Urothelium cell line (cell line): Measurements from ENCODE around the gene OCEL1.

Source experiments
- DNase-seq: peaks from one replicate; pipeline ENCODE4 v3.0.0; 2011; ENCODE audit warnings: low spot score, mixed read lengths
- FAIRE-seq: peaks from 2 replicates; lab custom pipeline; 2011; peaks lifted over from hg19 to GRCh38; lab: Jason Lieb, UNC

Gene OCEL1

DNA sequence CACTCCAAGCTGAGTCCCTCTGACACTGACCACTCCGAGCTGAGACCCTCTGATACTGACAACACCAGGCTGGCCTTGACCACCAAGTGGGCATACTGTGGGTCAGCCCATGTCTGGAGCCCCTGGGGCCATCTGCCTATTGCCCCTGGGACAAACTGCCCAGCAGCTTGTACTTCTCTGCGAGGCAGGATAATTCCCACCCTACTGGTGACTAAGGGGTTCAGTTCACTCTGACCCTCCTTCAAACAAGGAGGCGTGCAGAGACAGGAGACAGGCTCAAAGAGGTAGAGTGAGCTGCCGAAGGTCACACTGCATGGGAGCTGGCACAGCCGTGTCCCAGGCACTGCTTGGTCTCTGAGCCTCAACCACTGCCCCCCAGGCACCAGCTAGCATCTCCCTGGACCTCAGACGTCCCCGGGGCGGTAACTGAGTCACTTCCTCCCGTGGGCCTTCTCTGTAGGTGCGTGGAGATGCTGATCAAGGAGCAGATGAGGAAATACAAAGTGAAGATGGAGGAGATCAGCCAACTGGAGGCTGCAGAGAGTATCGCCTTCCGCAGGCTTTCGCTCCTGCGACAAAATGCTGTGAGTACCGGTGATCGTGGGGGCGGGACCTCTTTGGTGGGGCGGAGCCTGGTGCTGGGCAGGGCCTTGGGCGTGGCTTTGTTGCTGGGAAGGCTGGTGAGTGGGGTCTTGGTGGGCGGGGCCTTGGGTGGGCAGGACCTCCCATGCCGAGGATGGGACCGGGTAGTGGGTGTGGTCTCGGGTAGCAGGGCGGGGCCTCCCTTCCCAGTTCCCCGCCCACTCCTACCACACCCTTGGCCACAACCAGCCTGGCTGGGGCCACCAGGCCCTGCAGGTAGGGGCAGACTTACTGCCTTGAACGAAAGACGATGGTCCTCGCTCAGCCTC, 16.6 kb upstream of the OCEL1 start:
- FAIRE-seq: no peak
- peak; percentile 41 for DNase-seq

DNA sequence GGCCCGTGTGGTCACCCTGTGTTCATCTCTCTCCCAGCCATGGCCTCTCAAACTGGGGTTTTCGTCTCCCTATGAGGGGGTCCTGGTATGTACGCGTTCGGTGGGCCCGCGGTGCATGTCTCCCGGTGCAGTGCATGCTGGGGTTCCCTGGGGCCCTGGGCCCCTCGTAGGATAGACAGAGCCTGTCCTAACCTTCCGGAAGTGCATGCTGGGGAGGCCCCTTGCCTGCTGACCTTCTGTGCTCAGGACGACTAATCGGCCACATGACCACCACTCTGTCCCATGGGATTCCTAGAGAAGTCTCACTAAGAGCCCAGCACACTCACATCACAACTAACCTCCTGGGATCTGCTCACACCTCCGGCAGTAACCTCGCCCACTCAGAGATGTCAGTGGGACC, 15.7 kb upstream of the OCEL1 start:
- no peak for DNase-seq
- no peak for FAIRE-seq

DNA sequence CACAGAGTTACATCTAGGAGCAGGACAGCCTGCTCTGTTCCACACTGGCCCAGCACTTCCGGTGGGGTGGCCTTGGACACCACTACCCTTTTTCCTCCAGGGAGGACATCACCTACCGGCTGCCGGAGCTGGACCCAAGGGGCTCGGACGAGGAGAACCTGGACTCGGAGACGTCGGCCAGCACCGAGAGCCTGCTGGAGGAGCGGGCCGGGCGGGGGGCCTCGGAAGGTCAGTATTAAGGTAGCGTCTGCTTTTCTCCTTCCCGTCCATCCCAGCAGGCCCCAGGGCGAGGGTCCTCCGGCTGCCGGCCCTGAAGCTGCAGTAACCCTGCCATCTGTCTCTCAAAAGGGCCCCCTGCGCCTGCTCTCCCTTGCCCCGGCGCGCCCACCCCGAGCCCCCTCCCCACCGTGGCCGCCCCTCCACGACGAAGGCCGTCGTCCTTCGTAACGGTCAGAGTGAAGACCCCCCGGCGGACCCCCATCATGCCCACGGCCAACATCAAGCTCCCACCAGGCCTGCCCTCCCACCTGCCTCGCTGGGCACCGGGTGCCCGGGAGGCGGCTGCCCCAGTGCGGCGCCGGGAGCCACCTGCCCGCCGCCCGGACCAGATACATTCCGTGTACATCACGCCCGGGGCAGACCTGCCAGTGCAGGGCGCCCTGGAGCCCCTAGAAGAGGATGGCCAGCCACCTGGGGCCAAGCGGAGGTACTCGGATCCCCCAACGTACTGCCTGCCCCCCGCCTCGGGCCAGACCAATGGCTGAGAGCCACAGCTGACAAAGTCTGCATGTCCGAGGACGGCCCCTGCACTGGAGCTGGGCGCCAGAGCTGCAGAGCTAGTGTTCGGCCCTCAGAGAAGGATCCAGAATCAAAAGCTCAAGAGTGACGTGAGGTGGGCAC, 14.2 kb upstream of the OCEL1 start:
- DNase-seq: no peak
- FAIRE-seq: no peak

DNA sequence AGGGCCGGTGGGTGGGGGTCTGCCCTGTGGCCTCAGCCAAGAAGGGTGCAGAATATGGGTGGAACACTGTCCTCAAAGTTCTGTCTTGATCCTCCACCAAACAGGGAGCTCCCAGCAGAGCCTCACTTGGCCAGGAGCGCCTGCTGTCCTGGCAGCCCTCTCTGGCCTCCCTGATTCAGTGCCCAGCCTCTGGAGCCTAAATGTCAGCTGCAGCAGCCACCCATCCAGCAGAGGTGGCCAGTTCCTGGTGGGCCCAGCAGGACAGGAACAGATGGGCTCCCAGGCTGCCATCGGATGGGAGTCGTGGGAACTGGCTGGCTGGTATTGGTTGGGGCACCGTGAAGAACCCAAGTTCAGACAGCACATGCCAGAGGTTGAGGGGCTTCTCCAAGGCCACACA, 12.7 kb upstream of the OCEL1 start:
- no peak for FAIRE-seq

DNA sequence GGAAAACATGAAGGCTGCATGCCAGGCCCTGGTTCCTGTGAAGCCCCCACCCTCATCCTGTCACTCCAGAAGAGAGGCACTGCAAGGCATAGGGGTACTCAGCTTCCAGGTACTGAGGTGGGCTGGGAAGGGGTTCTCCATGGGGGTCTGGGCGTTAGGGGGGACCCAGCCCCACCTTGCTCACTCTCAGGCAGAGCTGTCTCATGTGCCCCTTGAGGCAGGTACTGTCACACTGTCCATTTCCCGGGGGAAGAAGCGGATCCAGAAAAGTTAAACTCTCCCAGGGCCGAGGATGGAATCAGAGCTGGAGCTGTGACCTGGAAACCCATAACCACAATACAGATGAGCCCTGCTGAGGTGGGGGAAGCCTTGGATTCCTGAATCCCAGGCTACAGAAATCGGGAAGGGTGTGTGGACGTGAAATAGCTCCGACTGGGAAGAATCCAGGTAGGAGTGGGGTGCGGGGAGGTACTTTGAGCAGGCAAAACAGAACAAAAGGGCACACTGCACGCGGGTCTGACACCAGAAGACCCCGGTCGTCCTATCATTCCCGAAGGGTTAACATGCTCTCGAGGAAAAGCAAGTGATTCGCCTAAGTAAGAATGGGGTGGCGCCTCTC, 11.4 kb upstream of the OCEL1 start:
- DNase-seq: no peak
- no peak for FAIRE-seq

More for the DNA sequence above, 12.7 kb upstream of the OCEL1 start:
- no peak for DNase-seq

DNA sequence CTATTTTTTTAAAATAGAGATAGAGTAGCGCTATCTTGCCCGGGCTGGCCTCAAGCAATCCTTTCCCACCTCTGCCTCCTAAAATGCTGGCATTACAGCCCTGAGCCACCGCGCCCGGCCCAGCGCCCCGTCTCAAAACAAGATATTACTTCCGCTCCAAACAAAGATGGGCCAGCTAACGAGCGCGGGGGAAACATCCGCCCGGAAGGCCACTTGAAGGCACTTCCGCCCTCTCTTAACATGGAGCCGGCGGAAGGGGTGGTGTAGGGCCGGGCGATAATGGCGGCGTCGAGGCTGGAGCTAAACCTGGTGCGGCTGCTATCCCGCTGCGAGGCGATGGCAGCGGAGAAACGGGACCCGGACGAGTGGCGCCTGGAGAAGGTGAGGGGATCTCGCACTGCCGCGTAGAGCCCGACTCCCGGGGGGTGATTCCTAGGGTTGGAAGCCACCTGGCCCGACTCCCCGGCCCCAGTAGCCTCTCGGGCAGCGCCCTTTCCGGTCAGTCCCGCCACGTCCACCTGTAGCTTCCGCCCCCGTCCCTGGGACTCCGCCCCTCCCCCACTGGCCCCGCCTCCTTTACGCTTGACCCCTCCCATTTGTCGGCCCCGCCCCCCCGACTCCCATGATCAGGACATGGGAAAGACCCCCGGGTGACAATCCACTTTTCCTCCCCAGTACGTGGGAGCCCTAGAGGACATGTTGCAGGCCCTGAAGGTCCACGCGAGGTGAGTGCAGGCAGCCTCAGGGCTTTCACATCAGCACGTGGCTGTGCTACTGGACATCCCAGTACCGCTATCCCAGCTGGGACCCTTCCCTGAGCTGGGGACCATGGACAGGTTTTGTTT, 10.7 kb upstream of the OCEL1 start, which contains the start of gene USE1:
USE1 (plus strand) TSS at position 231 of the 845 bp plus-strand sequence; CDS start at position 280, 49 bp downstream.
- FAIRE-seq: no peak

DNA sequence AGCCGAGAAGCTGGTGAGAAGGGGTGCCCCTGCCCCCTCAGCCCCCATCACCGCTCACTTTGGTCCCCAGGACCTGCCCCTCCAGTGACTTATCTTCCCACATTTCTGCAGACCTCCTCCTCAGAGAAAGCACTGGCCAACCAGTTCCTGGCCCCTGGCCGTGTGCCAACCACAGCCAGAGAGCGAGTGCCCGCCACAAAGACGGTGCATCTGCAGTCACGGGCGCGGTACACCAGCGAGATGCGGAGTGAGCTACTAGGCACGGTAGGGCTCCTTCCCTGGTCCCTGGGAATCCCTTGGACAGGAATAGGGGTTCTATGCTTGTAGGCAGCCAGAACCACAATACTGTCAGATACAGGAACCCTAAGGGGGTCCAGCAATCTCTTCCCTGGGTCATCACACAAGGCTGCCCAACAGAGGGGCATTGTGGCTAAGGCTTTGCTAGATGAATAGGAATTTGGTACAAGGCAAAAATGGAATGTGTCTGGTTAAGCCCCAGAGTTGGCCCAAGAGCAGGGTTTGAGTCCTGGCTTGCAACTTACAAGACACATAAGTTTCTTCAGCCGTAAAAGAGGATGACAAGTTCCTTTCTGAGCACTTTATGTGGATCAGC, 9.9 kb upstream of the OCEL1 start:
- DNase-seq: no peak
- no peak for FAIRE-seq

More for the DNA sequence above, 10.7 kb upstream of the OCEL1 start, which contains the start of gene USE1:
- peak; percentile 83 for DNase-seq

DNA sequence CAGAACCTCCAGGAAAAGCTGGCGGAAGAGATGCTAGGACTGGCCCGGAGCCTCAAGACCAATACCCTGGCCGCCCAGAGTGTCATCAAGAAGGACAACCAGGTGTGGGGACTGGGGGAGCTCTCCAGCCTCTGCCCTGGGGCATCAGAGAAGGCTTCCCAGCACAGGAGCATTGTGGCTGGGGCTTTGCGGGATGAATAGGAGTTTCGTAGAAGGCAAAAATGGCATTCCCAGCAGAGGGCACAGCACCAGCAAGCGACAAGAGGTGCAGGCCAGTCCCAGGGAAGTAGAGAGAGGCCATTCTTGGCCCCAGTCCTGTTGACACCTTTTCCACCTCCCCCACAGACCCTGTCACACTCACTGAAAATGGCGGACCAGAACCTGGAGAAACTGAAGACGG, 6.7 kb upstream of the OCEL1 start:
- no peak for DNase-seq
- no peak for FAIRE-seq

DNA sequence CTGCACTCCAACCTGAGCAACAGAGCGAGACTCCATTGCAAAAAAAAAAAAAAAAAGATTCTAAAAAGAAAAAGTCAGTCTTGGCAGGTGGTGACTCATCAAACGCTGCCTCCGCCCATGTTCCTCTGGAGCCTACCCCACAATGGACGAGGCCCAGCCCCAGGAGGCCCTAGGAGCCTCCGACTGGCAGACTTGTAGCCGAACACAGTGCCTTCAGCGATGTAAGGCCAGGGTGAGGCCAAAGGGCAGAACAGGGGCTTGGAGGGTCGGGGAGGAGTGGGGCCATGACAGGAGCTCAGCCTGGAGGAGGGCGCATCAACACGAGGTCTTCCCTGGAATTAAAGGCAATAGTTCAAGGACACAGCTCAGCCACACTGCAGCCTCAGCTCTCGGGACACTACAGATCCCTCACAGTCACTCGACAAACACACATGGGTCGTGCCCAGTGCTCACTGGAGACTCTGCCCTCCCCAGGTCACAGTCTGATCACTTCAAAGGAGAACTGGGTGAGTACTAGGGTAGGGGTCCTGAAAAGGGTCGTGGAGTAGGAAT, 5.7 kb upstream of the OCEL1 start:
- FAIRE-seq: no peak
- peak; percentile 49 for DNase-seq

DNA sequence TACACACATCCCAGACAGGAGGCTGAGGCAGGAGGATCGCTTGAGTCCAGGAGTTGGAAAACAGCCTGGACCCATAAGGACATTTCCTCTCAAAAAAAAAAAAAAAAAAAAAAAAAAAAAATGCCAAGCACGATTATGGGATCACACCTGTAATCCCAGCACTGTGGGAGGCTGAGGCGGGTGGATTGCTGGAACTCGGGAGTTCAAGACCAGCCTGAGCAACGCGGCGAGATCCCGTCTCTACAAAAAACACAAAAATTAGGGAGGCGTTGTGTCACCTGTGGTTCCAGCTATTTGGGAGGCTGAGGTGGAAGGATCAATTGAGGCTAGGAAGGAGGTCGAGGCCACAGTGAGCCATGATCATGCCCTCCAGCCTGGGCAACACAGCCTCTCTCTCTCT, 973 bp upstream of the OCEL1 start:
- no peak for DNase-seq
- no peak for FAIRE-seq

DNA sequence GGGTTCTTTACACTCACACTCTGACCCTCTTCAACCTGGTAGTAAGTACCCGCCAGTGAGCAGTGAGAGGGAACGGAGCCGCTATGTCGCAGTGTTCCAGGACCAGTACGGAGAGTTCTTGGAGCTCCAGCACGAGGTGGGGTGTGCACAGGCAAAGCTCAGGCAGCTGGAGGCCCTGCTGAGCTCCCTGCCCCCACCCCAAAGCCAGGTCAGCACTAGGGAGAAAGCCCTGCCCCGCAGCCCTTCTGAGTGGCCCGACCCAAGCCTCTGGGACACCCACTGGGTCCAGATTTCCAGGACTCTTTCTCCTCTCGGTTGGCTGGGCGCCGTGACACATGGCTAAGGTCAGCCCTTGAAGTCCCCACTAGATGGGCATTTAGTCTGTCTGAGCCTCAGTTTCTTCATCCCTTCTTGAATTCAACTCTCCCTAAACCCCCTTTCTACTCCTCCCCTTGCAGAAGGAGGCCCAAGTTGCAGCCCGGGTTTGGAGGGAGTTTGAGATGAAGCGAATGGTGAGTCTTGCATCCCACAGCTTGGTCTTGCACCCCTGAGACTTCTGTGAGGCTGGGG, 1.9 kb downstream of the OCEL1 start:
- DNase-seq: no peak
- no peak for FAIRE-seq

DNA sequence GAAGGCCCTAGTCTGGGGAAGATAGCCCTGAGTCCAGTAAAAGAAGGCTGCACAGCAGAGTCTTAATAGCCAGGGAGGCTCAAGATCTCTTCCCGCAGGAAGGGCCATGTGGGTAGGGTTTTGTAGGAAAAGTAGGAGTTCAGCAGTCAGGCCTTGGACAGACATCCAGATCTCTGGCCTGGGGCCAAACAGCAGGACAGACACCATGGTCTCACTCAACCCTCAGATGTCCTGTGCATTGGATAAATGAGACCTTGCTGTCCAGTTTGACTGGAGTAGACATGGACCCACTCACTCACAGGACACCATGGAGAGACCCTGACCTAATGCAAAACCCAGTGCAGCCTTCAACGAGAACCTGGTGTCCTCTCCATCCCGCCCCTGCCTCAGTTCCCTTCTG, 3.9 kb downstream of the OCEL1 start:
- DNase-seq (no peak), FAIRE-seq (no peak)

DNA sequence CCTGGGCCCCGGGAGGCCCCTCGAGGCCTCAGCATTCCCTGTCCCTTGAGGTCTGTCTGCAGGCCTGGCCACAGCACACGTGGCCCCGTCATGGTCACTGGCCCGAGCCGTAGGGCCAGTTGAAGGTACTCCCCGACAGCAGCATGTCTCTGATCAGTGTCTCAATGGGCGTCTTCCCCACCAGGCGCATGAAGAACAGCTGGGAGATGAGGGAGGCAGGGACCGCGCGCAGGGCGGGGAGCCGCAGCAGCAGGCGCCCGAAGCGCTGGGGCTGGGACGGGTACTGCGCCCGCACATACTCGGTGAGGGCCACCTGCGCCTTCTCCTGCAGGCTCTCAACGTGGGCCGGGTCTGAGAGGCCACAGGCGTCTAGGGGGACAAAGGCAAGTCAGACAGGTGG, 6.2 kb downstream of the OCEL1 start:
- FAIRE-seq: no peak
- DNase-seq: no peak

DNA sequence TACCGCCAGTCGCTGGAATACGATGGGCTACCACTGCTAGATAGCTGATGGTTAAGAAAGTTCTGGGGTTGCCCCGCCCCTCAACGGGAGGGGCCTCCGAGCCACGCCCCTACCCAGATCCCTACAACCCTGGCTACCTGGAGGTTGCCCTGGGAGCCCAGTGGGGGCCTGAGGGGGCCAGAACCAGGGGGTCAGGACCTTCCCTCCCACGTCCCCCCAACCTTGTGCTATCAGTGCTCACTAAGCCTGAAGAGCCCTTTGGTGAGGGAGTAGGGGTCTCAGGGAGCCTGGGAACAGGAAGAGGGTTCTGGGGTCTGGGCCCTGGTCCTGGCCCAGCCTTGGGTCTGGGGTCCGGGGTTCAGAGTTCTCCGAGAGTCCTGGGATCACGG, 8.9 kb downstream of the OCEL1 start:
- DNase-seq (peak; percentile 61), FAIRE-seq (no peak)

DNA sequence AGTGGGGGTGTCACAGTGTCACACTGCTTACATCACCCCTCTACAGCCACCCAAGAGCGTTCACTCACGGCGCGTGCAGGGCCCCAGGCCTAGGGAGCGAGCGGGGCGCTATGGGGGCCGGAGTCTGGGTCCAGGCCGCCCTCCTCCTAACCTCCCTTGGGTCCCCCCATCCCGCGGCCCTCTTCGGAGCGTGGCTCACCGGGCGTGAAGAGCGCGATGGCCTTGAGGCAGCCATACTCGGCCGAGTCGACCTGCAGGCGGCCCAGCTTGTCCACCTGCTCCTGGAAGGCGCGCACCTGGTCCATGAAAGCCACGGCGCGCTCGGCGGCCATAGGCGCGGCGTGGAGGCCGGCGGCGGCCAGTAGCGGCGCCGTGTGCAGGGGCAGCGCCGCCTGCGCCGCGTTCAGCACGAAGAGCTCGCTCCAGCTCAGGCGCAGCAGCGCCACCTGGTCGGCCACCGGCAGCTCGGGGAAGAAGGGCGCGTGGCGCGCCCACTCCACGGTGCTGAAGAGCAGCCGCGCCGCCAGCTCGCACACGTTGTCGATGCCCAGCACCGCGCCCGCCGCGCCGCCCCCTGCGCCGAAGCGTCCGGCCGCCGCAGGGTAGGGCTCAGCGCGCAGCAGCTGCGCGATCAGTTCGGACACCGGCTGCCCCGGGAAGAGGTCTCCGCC, 9.4 kb downstream of the OCEL1 start:
- DNase-seq: peak; percentile 59
- peak; percentile 74 for FAIRE-seq

DNA sequence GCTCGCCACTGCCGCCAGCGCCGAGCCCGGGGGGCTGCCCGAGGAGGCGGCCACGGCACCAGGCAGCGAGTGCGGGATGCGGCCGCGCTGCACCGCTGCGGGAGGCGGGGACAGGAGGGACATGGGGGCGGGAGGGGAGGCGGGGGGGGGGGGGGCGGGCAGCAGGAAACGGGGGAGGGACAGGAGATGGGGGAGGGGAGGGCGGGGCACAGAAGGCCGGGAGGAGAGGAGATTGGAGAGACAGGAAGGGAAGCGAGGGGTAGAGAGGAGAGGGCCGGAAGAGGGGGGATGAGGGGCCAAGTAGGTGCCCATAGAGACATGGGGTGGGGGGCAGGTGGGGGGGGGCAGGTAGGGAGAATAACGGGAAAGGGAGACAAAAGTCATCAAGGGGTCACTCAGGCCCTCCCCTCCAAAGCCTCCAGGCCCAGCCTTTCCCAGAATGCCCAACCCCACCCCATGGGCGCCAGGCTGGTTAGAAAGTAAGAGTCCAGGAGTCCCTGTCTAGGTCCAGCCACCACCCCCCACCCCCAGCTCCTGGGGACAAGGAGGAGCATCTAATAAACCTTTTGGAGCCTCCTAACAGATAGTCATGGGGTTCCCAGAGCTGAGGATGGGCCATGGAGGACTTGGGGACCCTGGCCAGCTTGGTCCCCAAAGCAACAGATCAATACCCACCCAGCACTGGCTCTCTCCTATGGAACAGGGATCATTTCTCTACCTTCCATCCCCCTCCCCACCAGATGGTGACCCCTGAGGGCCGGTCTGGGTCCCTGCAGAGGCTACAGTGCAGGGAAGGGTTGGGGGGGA, 10.1 kb downstream of the OCEL1 start:
- FAIRE-seq (no peak), DNase-seq (peak; percentile 57)

DNA sequence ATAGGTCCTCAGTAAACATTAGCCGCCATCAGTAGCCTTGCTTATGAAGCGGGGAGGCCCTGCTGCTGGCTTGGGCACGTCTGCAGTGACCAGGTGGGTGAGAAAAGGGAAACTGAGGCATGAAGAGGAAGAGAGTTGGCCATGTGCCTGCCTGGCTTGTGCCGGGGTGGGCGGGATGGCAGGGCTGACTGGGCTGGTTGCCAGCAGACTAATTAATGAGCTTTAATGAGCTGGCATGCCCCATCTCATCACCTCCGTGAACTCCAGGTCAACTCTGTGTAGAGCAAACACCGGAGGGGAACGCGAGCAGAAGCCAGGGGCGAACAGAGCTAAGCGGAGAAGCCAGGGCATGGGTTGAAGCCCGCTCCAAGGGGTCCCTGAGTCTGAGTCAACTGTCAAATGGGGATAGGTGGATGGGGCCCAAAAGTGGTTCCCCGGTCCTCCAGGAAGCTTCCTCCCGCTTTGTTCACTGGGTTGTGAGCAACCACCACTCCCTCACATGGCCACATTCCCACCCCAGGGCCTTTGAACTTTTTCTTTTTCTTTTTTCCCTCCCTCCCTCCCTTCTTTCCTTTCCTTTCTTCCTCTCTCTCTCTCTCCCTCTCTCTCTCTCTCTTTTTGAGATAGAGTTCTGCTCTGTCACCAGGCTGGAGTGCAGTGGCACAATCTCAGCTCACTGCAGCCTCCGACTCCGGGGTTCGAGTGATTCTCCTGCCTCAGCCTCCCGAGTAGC, 11.0 kb downstream of the OCEL1 start:
- FAIRE-seq: no peak
- no peak for DNase-seq
